Neural progenitor cell (in vitro differentiated cells): ENCODE data around the gene DEGS2.

Experiments used
- EZH2 ChIP-seq: fragments of 200-600 bp; sonication (generic); IDR thresholded peaks from 2 replicates; pipeline ENCODE4 v1.6.1; 2017; ENCODE audit warnings: antibody characterized with exemption, mild to moderate bottlenecking, moderate library complexity
- EZH2phosphoT487 ChIP-seq: fragments of 200-600 bp; sonication (generic); IDR thresholded peaks from 2 replicates; pipeline ENCODE4 v1.6.1; 2017; ENCODE audit warnings: antibody characterized with exemption
- TF ChIP-seq, protein P1 (sequence below): fragments of 200-600 bp; sonication (generic); IDR thresholded peaks from 2 replicates; pipeline ENCODE4 v1.5.1; 2017; ENCODE audit warnings: antibody characterized with exemption, mild to moderate bottlenecking

- TF ChIP-seq, protein P1, sequence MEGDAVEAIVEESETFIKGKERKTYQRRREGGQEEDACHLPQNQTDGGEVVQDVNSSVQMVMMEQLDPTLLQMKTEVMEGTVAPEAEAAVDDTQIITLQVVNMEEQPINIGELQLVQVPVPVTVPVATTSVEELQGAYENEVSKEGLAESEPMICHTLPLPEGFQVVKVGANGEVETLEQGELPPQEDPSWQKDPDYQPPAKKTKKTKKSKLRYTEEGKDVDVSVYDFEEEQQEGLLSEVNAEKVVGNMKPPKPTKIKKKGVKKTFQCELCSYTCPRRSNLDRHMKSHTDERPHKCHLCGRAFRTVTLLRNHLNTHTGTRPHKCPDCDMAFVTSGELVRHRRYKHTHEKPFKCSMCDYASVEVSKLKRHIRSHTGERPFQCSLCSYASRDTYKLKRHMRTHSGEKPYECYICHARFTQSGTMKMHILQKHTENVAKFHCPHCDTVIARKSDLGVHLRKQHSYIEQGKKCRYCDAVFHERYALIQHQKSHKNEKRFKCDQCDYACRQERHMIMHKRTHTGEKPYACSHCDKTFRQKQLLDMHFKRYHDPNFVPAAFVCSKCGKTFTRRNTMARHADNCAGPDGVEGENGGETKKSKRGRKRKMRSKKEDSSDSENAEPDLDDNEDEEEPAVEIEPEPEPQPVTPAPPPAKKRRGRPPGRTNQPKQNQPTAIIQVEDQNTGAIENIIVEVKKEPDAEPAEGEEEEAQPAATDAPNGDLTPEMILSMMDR, result no peak
- TF ChIP-seq EZH2, result no peak
- TF ChIP-seq EZH2phosphoT487, result no peak
Measured at GRCh38 chr14:100193417-100194357, 34.2 kb upstream of the DEGS2 start.
